Measurements from ENCODE around the gene FMOD. TPM values are rescaled to one million over a fixed set of nuclear protein-coding genes. Genes with fewer than 3 reads are reported as not detected.

The FMOD gene
- total RNA-seq, 2 experiments from 2014 or later: not detected

GRCh38 chr1:203338335-203339036 lies 12.4 kb downstream of the FMOD start:
- H3K9me3 ChIP-seq (ENCODE audit: low read length): no peaks in the 10 kb centered on the region
- intact Hi-C loops (cut with micrococcal nuclease; ENCODE audit: unreplicated experiment): loop anchor here (1.0 to 2.0 kb wide), 2 partner anchors 32 to 65 kb away; no protein-coding TSS in a partner anchor
- ChIA-PET POLR2A (interaction anchor here (0.6 to 1.5 kb wide), 5 partner anchors 14 to 115 kb away, joined by 3 to 7 read pairs (median 5); no protein-coding TSS in a partner anchor), CTCF (ENCODE audit: unreplicated experiment) (interaction anchor here (1.0 to 3.7 kb wide), 3 partner anchors 52 to 71 kb away, joined by 4 to 21 read pairs (median 7); no protein-coding TSS in a partner anchor)
- peak overlapping the region; percentile 79; the same call in 1 of the 2 replicates for H2AFZ ChIP-seq (ENCODE audit: low read length)
- BruUV-seq (replicated peaks): no TSS peak
- TF ChIP-seq CTCF (conservative IDR thresholded peaks at IDR 0.05; ENCODE audit: low read length): peak; percentile 81
- TF ChIP-seq EZH2phosphoT487 (IDR thresholded peaks at IDR 0.05; ENCODE audit: borderline replicate concordance, low read depth, low read length): no peak
- no peaks in the 10 kb centered on the region for H3K9me2 ChIP-seq (ENCODE audit: insufficient read depth, low read length)
- no peaks in the 10 kb centered on the region for H4K20me1 ChIP-seq (ENCODE audit: insufficient read depth, low read length)
- peak overlapping the region; percentile 29; the same call in 1 of the 2 replicates for H3K4me2 ChIP-seq (ENCODE audit: low read length)
- DNase-seq (ENCODE audit: low spot score): peak; percentile 83
- no peak overlapping the region for H3K4me3 ChIP-seq (ENCODE audit: low read depth, low read length, poor library complexity, severe bottlenecking)
- H3K36me3 ChIP-seq (ENCODE audit: insufficient read depth, low read length): no peaks in the 10 kb centered on the region
- H3K27ac ChIP-seq (ENCODE audit: low read depth, low read length, poor library complexity, severe bottlenecking): peak overlapping the region; percentile 8
- H3K79me2 ChIP-seq (ENCODE audit: insufficient read depth, low read depth, low read length): no peaks in the 10 kb centered on the region
- peaks cover 58% of the 10 kb centered on the region for H3K4me1 ChIP-seq (ENCODE audit: insufficient read depth, low read length, poor library complexity, severe bottlenecking)

GRCh38 chr1:203336097-203336496 lies 14.8 kb downstream of the FMOD start:
- Histone ChIP-seq H3K36me3 (ENCODE audit: insufficient read depth, low read length) (no peaks in the 10 kb centered on the region), H3K4me1 (ENCODE audit: insufficient read depth, low read length, poor library complexity, severe bottlenecking) (peaks cover 51% of the 10 kb centered on the region), H3K9me3 (ENCODE audit: low read length) (no peaks in the 10 kb centered on the region), H3K9me2 (ENCODE audit: insufficient read depth, low read length) (no peaks in the 10 kb centered on the region), H3K27ac (ENCODE audit: low read depth, low read length, poor library complexity, severe bottlenecking) (no peak overlapping the region), H3K4me3 (ENCODE audit: low read depth, low read length, poor library complexity, severe bottlenecking) (no peak overlapping the region), H3K4me2 (ENCODE audit: low read length) (no peak overlapping the region), H4K20me1 (ENCODE audit: insufficient read depth, low read length) (no peaks in the 10 kb centered on the region), H3K79me2 (ENCODE audit: insufficient read depth, low read depth, low read length) (no peaks in the 10 kb centered on the region), H2AFZ (ENCODE audit: low read length) (peak overlapping the region; percentile 15; the same call in 1 of the 2 replicates)
- no TSS peak for BruUV-seq (replicated peaks)
- ChIA-PET POLR2A (interaction anchor here (0.7 to 3.2 kb wide), 10 partner anchors 10 to 62 kb away, joined by 3 to 20 read pairs (median 5); no protein-coding TSS in a partner anchor), CTCF (ENCODE audit: unreplicated experiment) (interaction anchor here (1.0 to 2.8 kb wide), 6 partner anchors 9 to 152 kb away, joined by 3 to 11 read pairs (median 4); no protein-coding TSS in a partner anchor)
- intact Hi-C loops (cut with micrococcal nuclease; ENCODE audit: unreplicated experiment): no loop called here
- no peak for DNase-seq (ENCODE audit: low spot score)
- TF ChIP-seq CTCF (conservative IDR thresholded peaks at IDR 0.05; ENCODE audit: low read length) (no peak), EZH2phosphoT487 (IDR thresholded peaks at IDR 0.05; ENCODE audit: borderline replicate concordance, low read depth, low read length) (no peak)

Measured in OCI-LY7 (cell line).